Measurements from ENCODE around the gene STX18. TPM values are rescaled to one million over a fixed set of nuclear protein-coding genes. Genes with fewer than 3 reads are reported as not detected.

Gene STX18
- total RNA-seq, 3 donors from 2014 or later (not counting 1 experiment from before 2014, with no cell fraction given) = 23.1 to 32.8 (median 29.0) TPM

- Histone ChIP-seq H3K27ac (ENCODE audit: low read length) (no peak overlapping the region), H3K4me3 (ENCODE audit: low read length) (peak overlapping the region; percentile 31), H3K36me3 (ENCODE audit: control insufficient read depth, insufficient read depth, low read length) (no peaks in the 10 kb centered on the region), H3K9me3 (ENCODE audit: control insufficient read depth, insufficient read depth, low read length) (no peaks in the 10 kb centered on the region), H3K27me3 (ENCODE audit: control insufficient read depth, insufficient read depth, low read length) (peaks cover 16% of the 10 kb centered on the region), H3K4me1 (ENCODE audit: control insufficient read depth, insufficient read depth, low read length) (peaks cover 26% of the 10 kb centered on the region)
- 3% methylated on average over 38 of the region's 38 CpGs for WGBS (ENCODE audit: insufficient coverage)
- Mint-ChIP-seq H3K36me3 (no peaks in the 10 kb centered on the region), H3K27me3 (ENCODE audit: low read depth in 2 of 2) (peaks cover 48 to 66% of the 10 kb centered on the region in 2 donors), H3K4me3 (peak overlapping the region; percentile 78), H3K9me3 (no peaks in the 10 kb centered on the region), H3K27ac (no peak overlapping the region), H3K4me1 (peaks cover 6 to 12% of the 10 kb centered on the region in 2 donors)
- peak in 1 of 3 donors; percentile 7 for ATAC-seq
- DNase-seq = peak in 1 of 2 donors; percentile 14
- intact Hi-C loops (cut with micrococcal nuclease) = no loop called here
- TF ChIP-seq CTCF (IDR thresholded peaks at IDR 0.05) = no peak
These were observed 156.0 kb downstream of the STX18 start for GRCh38 chr4:4385729-4386295.

- Mint-ChIP-seq H3K27ac (no peak overlapping the region), H3K4me3 (peak overlapping the region; percentile 63), H3K4me1 (peaks cover 6 to 12% of the 10 kb centered on the region in 2 donors), H3K9me3 (no peaks in the 10 kb centered on the region), H3K27me3 (ENCODE audit: low read depth in 2 of 2) (peaks cover 51 to 60% of the 10 kb centered on the region in 2 donors), H3K36me3 (no peaks in the 10 kb centered on the region)
- Histone ChIP-seq H3K4me1 (ENCODE audit: control insufficient read depth, insufficient read depth, low read length) (peaks cover 26% of the 10 kb centered on the region), H3K27ac (ENCODE audit: low read length) (no peak overlapping the region), H3K27me3 (ENCODE audit: control insufficient read depth, insufficient read depth, low read length) (peaks cover 16% of the 10 kb centered on the region), H3K36me3 (ENCODE audit: control insufficient read depth, insufficient read depth, low read length) (no peaks in the 10 kb centered on the region), H3K9me3 (ENCODE audit: control insufficient read depth, insufficient read depth, low read length) (no peaks in the 10 kb centered on the region), H3K4me3 (ENCODE audit: low read length) (no peak overlapping the region)
- TF ChIP-seq CTCF (IDR thresholded peaks at IDR 0.05) = no peak
- ATAC-seq = no peak
- peak in 1 of 2 donors; percentile 38 for DNase-seq
- WGBS (ENCODE audit: insufficient coverage) = 34% methylated on average over 5 of the region's 5 CpGs
- intact Hi-C loops (cut with micrococcal nuclease) = no loop called here
These were observed 157.0 kb downstream of the STX18 start for GRCh38 chr4:4384837-4385236.

- Histone ChIP-seq H3K27me3 (ENCODE audit: control insufficient read depth, insufficient read depth, low read length) (peaks cover 16% of the 10 kb centered on the region), H3K9me3 (ENCODE audit: control insufficient read depth, insufficient read depth, low read length) (no peaks in the 10 kb centered on the region), H3K4me3 (ENCODE audit: low read length) (no peak overlapping the region), H3K4me1 (ENCODE audit: control insufficient read depth, insufficient read depth, low read length) (peaks cover 22% of the 10 kb centered on the region), H3K36me3 (ENCODE audit: control insufficient read depth, insufficient read depth, low read length) (no peaks in the 10 kb centered on the region), H3K27ac (ENCODE audit: low read length) (no peak overlapping the region)
- Mint-ChIP-seq H3K4me3 (no peak overlapping the region), H3K4me1 (peaks cover 1 to 7% of the 10 kb centered on the region in 2 donors), H3K36me3 (no peaks in the 10 kb centered on the region), H3K27ac (no peak overlapping the region), H3K9me3 (no peaks in the 10 kb centered on the region), H3K27me3 (ENCODE audit: low read depth in 2 of 2) (peaks cover 46 to 48% of the 10 kb centered on the region in 2 donors)
- ATAC-seq (no peak), DNase-seq (no peak)
- 80% methylated on average over 3 of the region's 3 CpGs for WGBS (ENCODE audit: insufficient coverage)
- intact Hi-C loops (cut with micrococcal nuclease) = no loop called here
- no peak for TF ChIP-seq CTCF (IDR thresholded peaks at IDR 0.05)
These were observed 158.8 kb downstream of the STX18 start for GRCh38 chr4:4383085-4383484.
